IPS-15b (cell line): ENCODE measurements around the gene DENND1B.
"Not testable (repeated sequence)": the region's sequence is repeated elsewhere in the genome, so short reads cannot be mapped to it uniquely, and the experiment has no call there.

Source experiments
- H3K27me3 ChIP-seq: one replicate; pipeline ENCODE4 v1.6.1; 2013; ENCODE audit warnings: low read length; ENCODE audit not compliant: control insufficient read depth, insufficient read depth
- H3K36me3 ChIP-seq: one replicate; pipeline ENCODE4 v1.6.1; 2013; ENCODE audit warnings: low read length; ENCODE audit not compliant: control insufficient read depth, insufficient read depth
- H3K4me1 ChIP-seq: one replicate; pipeline ENCODE4 v1.6.1; 2013; ENCODE audit warnings: mild to moderate bottlenecking, low read length; ENCODE audit not compliant: control insufficient read depth, insufficient read depth
- H3K4me3 ChIP-seq: one replicate; pipeline ENCODE4 v1.5.1; 2013; ENCODE audit warnings: low read depth, low read length
- H3K9ac ChIP-seq: one replicate; pipeline ENCODE4 v1.6.1; 2013; ENCODE audit warnings: low read depth, mild to moderate bottlenecking, low read length
- H3K9me3 ChIP-seq: one replicate; pipeline ENCODE4 v1.6.1; 2013; ENCODE audit warnings: mild to moderate bottlenecking, low read length; ENCODE audit not compliant: control insufficient read depth, insufficient read depth

DENND1B gene

DNA sequence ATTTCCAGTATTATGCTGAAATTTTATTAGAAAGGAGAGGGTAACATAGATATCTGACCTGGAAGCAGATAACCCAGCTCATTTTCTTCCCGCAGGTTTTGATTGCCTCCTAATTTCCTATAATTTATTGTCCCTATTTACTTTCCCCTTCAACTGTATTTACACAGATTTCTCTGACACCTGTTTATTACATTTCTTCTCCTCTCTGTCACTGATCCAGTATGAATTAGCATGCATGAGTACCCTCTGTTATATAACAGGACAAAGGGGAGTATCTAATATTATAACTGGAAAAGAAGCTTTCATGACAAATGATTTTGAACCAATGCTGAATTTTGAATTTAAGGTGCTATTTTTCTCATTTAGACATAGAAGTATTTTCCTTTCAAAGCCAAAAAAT lies 37.4 kb downstream of the DENND1B start:
- no peak overlapping the region for H3K9ac ChIP-seq
- H3K4me1 ChIP-seq = no peaks in the 10 kb centered on the region
- H3K9me3 ChIP-seq = no peaks in the 10 kb centered on the region
- no peaks in the 10 kb centered on the region for H3K27me3 ChIP-seq
- H3K36me3 ChIP-seq = no peaks in the 10 kb centered on the region
- H3K4me3 ChIP-seq = no peak overlapping the region

DNA sequence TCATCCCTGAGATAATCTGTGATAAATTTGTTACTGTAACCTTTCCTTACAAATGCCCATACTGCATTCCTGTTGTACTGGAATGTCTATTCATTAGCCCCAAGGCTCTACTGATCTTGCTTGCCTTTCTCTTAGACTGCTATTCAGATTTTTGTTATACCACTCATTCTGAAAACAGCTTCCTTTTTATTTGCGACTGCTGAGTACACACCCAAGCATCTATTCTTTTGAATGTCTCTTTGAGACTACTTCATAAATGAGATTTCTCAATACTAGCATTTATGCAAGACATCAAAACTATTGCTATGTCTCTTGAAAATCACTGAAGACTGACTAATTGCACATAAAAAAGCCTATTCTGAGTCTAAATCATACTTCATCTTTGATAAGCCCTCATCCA lies 38.6 kb downstream of the DENND1B start:
- Histone ChIP-seq H3K27me3 (no peaks in the 10 kb centered on the region), H3K9me3 (no peaks in the 10 kb centered on the region), H3K9ac (no peak overlapping the region), H3K36me3 (no peaks in the 10 kb centered on the region), H3K4me3 (no peak overlapping the region), H3K4me1 (no peaks in the 10 kb centered on the region)

DNA sequence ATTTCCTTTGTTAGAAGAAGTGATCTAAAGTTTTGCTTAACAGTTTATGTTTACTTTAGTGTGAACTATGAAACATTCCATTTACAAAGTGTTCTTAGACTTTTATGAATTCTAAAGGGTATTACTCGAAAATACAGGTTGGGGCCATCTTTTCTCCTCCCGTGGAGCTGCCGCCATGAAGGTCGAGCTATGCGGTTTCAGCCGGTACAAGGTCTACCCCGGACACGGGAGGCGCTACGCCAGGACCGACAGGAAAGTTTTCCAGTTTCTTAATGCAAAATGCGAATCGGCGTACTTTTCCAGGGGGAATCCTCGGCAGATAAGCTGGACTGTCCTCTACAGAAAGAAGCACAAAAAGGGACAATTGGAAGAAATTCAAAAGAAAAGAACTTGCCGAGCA lies 39.8 kb downstream of the DENND1B start:
- H3K27me3 ChIP-seq = no peaks in the 10 kb centered on the region
- H3K4me3 ChIP-seq = no peak overlapping the region
- H3K9me3 ChIP-seq = no peaks in the 10 kb centered on the region
- H3K4me1 ChIP-seq = no peaks in the 10 kb centered on the region
- no peak overlapping the region for H3K9ac ChIP-seq
- H3K36me3 ChIP-seq = no peaks in the 10 kb centered on the region

DNA sequence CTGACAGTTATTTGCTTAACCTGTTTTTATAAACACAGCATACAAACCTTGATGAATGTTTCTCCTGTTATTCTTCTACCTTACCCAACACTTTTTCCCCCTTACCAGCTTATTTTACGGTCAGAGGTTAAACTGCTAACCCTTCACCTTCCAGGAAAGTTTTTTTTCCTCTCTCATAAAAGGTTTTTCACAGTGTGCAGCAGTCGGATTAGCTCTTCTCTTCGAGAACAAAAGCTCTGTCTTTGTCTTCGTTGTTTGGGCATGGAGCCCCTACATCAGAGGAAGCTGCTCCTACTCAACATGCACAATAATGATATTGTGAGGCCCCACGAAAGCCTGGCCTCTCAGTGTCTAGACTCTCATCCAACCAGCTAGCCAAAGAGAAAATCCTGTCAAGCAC lies 42.0 kb downstream of the DENND1B start:
- Histone ChIP-seq H3K27me3 (no peaks in the 10 kb centered on the region), H3K4me3 (no peak overlapping the region), H3K9me3 (no peaks in the 10 kb centered on the region), H3K4me1 (no peaks in the 10 kb centered on the region), H3K36me3 (no peaks in the 10 kb centered on the region), H3K9ac (no peak overlapping the region)

DNA sequence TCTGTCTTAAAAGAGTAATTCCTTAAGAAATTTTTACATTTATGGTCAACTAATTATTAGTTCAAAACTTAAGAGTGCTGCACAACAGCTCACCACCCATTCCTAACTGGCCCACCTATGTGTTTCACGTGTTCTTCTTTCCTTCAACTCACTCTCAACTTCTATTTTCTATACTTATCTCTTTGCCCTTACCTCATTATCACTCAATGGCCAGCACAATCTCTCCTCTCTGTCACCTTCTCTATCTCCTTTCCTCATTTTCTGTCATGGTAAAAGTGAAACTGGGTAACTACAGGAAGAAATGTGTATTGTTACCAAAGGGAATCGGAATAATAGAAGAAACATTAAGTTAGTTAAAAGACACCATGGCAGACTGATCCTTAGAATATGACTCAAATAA lies 43.1 kb downstream of the DENND1B start:
- Histone ChIP-seq H3K9me3 (no peaks in the 10 kb centered on the region), H3K27me3 (no peaks in the 10 kb centered on the region), H3K36me3 (no peaks in the 10 kb centered on the region), H3K4me3 (no peak overlapping the region), H3K4me1 (no peaks in the 10 kb centered on the region), H3K9ac (no peak overlapping the region)

DNA sequence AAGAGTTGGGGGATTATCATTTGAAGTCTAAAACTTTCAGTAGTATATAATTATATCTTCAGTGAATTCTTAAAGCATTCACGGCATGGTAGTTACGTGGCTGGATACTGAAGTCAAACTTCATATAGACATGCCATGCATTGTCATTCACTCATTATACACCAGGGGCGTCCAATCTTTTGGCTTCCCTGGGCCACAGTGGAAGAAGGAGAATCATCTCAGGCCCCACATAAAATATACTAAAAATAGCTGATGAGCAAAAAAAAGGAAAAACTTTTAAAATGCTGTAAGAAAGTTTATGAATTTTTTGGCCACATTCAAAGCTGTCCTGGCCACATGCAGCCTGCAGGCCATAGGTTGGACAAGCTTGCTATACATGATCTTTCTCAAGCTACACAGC lies 43.8 kb downstream of the DENND1B start:
- Histone ChIP-seq H3K4me1 (no peaks in the 10 kb centered on the region), H3K36me3 (no peaks in the 10 kb centered on the region), H3K27me3 (no peaks in the 10 kb centered on the region), H3K4me3 (no peak overlapping the region), H3K9ac (no peak overlapping the region), H3K9me3 (no peaks in the 10 kb centered on the region)

DNA sequence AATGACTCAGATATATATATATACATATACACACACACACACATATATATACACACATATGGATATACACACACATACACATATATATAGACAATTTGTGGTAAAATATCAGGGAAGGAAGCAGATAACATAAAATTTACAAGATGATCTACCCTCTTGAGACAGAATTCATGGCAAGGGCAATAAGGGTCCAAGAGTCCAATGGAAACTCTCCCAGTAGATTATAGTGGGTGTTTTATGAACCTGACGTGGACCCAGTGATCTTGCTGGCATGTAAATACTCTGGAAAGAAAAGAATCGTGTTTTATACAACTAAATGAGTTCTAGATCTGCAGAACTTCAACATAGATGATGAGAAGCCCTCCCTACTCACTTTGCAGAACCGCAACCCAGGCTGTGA lies 49.3 kb downstream of the DENND1B start:
- H3K4me1 ChIP-seq = no peaks in the 10 kb centered on the region
- no peak overlapping the region for H3K4me3 ChIP-seq
- H3K36me3 ChIP-seq = no peaks in the 10 kb centered on the region
- H3K27me3 ChIP-seq = no peaks in the 10 kb centered on the region
- no peak overlapping the region for H3K9ac ChIP-seq
- no peaks in the 10 kb centered on the region for H3K9me3 ChIP-seq

DNA sequence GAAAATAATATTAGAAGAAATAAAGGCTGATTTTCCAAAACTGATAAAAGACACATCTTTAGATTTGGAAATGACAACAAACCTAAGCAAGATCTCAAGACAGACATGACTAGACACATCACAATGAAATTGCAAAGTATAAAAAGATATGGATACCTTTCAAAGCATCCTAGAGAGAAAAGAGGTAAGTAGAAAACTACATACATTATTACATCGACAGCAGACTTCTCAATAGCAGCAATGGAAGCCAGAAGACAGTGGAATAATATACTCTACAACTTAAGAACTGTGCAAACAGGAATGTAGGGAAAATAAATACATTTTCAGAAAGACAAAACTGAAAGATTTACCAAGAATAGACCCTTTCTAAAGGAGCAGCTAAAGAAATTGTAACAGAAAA lies 50.2 kb downstream of the DENND1B start:
- Histone ChIP-seq H3K9me3 (no peaks in the 10 kb centered on the region), H3K27me3 (no peaks in the 10 kb centered on the region), H3K4me1 (no peaks in the 10 kb centered on the region), H3K36me3 (no peaks in the 10 kb centered on the region), H3K9ac (no peak overlapping the region), H3K4me3 (no peak overlapping the region)

DNA sequence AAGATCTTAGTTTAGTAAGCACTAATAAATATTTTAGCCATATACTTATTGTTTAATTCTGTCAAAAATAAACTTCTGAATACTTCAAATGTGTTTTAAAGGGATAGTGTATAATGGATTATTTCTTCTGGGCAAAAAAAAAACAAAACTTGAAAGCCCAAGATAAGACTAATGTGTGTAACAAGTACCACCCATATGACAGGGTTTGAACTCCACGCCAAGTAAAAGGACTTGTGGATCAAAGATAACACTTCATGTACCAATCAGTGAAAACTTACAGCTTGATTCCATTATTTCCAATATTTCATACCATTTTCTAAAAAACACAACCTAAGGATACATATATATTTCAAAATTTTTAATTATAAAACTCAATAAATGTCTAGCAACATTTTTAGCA lies 59.5 kb downstream of the DENND1B start:
- Histone ChIP-seq H3K36me3 (no peaks in the 10 kb centered on the region), H3K9ac (no peak overlapping the region), H3K4me3 (no peak overlapping the region), H3K27me3 (no peaks in the 10 kb centered on the region), H3K4me1 (no peaks in the 10 kb centered on the region), H3K9me3 (no peaks in the 10 kb centered on the region)

DNA sequence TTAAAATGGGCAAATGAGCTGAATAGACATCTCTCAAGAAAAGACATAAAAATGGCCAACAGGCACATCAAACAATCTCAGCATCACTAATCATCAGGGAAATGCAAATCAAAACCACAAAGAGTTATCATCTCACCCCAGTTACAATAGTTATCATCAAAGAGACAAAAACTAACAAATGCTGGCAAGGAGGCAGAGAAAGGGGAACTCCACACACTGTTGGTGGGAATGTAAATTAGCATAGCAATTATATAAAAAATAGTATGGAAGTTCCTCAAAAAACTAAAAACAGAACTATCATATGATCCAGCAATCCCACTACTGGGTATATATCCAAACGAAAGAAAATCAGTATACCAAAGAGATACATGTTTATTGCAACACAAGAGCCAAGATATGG lies 68.7 kb downstream of the DENND1B start:
- Histone ChIP-seq H3K4me1 (no peaks in the 10 kb centered on the region), H3K27me3 (no peaks in the 10 kb centered on the region), H3K9ac (no peak overlapping the region), H3K36me3 (no peaks in the 10 kb centered on the region), H3K4me3 (no peak overlapping the region), H3K9me3 (no peaks in the 10 kb centered on the region)

DNA sequence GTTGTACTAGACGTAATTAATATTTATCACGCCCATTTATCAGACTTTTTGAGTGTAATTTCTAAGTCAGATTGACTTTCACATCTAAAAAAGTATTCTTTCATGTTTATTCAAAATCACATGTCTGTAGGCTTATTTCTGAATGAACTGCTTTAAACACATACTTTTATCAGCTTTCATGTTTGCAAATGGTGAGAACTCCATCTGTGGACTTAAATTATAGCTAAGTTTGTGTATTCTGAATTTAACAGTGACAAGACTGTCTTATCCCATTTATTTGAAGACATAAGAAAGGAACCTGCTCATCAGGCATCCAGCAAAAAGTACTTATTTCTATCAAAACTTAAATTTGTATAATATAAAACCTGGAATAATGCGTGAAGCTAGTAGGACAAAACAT lies 69.3 kb downstream of the DENND1B start:
- Histone ChIP-seq H3K27me3 (no peaks in the 10 kb centered on the region), H3K36me3 (no peaks in the 10 kb centered on the region), H3K9me3 (no peaks in the 10 kb centered on the region), H3K4me1 (no peaks in the 10 kb centered on the region), H3K4me3 (no peak overlapping the region), H3K9ac (no peak overlapping the region)

DNA sequence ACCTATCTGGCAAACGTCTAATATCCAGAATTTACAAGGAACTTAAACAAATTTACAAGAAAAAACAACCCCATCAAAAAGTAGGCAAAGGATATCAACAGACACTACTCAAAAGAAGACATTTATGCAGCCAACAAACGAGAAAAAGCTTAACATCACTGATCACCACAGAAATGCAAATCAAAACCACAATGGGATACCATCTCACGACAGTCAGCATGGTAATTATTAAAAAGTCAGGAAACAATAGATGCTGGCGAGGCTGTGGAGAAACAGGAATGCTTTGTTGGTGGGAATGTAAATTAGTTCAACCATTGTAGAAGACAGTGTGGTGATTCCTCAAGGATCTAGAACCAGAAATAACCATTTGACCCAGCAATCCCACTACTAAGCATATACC lies 74.6 kb downstream of the DENND1B start:
- H3K4me1 ChIP-seq, H3K27me3 ChIP-seq, H3K9me3 ChIP-seq, H3K36me3 ChIP-seq, H3K4me3 ChIP-seq, H3K9ac ChIP-seq: not testable (repeated sequence)

DNA sequence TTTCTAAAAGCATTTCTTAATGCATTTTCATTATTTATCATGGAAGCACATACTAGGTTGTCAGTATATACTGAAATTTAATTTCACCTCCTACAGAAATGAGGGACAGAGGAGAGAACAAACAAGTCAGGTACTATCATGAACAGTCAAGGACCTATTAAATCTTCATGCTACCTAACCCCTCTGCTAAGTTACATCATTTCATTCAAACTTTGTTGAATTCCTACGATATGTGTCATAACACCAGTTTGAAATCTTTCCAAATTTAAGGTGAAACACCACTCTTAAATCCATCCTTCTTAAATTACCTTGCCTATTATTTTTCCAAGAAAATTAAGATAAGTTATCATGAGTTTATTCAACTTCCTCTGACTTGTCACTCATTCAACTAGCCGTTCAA lies 78.9 kb downstream of the DENND1B start:
- Histone ChIP-seq H3K36me3 (no peaks in the 10 kb centered on the region), H3K9ac (no peak overlapping the region), H3K4me3 (no peak overlapping the region), H3K4me1 (no peaks in the 10 kb centered on the region), H3K27me3 (no peaks in the 10 kb centered on the region), H3K9me3 (no peaks in the 10 kb centered on the region)
